Activated CD4-positive, alpha-beta T cell treated with anti-CD3 and anti-CD28 coated beads, Interleukin-2, amount 50 U/mL, for 48 hours (primary cell): ENCODE measurements around the gene LAMP1.
"Not testable (repeated sequence)": the region's sequence is repeated elsewhere in the genome, so short reads cannot be mapped to it uniquely, and the experiment has no call there.

ENCODE experiments used
- DNase-seq, 2 experiments: peaks; one replicate each; pipeline ENCODE4 v3.0.0-alpha.2; 2020

Gene LAMP1

GRCh38 chr13:113298043-113298945 is 1.3 kb downstream of the LAMP1 start:
- no peak for DNase-seq

GRCh38 chr13:113299951-113300350 is 2.9 kb downstream of the LAMP1 start:
- DNase-seq, result no peak

DNA sequence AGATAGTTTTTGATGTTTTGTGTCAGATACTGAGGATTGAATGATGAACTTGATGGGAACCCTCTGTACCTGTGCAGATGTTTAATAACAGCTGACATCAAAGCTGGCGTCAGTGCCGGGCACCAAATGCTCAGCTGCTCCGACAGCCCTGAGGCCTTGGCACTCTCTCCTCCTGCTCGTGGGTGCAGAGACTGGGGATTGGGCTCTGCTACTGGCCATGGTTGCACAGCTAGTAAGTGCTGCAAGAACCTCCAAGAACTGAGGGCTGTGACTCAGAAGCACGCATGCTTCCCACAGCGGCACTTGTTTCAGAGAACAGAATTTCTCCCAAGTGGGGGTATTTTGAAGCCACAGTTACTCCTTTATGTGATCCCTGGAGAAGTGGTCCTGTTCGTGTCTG is 5.9 kb downstream of the LAMP1 start:
- no peak for DNase-seq

GRCh38 chr13:113304121-113304520 is 7.1 kb downstream of the LAMP1 start:
- no peak for DNase-seq

DNA sequence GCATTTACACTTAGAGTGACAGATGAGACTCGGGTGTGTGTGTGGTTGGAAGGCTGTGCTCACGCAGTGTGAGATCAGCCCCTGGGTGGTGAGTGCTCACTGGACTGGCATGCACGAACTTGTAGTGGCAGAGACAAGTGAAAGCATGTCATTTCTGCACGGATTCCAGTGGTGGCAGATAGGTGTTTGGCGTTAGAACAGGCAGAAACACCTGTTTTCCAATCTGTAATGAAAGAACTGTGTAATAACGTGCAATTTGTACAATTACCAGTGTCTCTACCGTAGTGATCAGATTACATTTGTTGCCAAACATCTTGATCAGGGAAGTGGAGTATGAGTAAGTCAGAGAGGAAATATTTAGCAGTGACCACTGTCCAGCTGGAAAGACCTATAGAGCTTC is 8.2 kb downstream of the LAMP1 start:
- DNase-seq, result no peak

- DNase-seq, result no peak
These were observed 10.5 kb downstream of the LAMP1 start for GRCh38 chr13:113307491-113307890.

DNA sequence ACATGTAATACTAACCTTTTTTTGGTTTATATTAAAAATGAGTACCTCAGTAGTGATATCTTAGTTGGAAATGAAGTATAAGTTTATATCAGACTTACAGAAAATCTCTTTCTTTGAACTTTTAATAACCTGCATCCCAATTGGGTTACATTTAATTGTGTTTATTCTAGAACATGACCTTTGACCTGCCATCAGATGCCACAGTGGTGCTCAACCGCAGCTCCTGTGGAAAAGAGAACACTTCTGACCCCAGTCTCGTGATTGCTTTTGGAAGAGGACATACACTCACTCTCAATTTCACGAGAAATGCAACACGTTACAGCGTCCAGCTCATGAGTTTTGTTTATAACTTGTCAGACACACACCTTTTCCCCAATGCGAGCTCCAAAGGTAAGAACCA is 12.4 kb downstream of the LAMP1 start:
- DNase-seq, result no peak

DNA sequence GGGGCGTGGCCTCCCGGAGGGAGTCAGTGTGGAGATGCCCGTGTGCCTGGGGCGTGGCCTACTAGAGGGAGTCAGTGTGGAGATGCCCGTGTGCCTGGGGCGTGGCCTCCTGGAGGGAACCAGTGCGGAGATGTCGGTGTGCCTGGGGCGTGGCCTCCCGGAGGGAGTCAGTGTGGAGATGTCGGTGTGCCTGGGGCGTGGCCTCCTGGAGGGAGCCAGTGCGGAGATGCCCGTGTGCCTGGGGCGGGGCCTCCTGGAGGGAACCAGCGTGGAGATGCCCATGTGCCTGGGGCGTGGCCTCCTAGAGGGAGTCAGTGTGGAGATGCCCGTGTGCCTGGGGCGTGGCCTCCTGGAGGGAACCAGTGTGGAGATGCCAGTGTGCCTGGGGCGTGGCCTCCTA is 17.1 kb downstream of the LAMP1 start:
- DNase-seq, result not testable (repeated sequence)

DNA sequence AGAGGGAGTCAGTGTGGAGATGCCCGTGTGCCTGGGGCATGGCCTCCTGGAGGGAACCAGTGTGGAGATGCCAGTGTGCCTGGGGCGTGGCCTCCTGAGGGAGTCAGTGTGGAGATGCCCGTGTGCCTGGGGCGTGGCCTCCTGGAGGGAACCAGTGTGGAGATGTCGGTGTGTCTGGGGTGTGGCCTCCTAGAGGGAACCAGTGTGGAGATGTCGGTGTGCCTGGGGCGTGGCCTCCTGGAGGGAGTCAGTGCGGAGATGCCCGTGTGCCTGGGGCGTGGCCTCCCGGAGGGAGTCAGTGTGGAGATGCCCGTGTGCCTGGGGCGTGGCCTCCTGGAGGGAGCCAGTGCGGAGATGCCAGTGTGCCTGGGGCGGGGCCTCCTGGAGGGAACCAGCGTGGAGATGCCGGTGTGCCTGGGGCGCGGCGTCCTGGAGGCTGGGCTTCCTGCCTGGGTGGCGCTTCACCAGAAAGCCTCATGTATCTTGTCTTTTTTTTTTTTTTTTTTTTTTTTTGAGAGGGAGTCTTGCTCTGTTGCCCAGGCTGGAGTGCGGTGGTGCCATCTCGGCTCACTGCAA is 17.9 kb downstream of the LAMP1 start:
- DNase-seq, result not testable (repeated sequence)

DNA sequence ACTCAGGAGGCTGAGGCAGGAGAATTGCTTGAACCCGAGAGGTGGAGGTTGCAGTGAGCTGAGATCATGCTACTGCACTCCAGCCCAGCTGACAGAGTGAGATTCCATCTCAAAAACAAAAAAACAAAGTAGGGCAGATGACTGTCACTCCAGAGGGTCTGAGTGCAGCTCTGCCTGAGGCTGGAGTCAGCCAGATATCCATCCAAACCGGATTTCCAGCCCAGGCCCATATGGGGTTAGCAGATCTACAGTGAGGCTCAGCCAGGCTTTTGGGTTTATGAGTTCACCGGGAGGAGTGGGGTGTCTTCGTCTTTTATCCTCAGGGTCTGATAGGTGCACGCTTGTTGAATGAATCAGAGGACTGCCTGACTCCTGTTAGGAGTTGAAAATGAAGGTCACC is 19.0 kb downstream of the LAMP1 start:
- DNase-seq, result no peak

DNA sequence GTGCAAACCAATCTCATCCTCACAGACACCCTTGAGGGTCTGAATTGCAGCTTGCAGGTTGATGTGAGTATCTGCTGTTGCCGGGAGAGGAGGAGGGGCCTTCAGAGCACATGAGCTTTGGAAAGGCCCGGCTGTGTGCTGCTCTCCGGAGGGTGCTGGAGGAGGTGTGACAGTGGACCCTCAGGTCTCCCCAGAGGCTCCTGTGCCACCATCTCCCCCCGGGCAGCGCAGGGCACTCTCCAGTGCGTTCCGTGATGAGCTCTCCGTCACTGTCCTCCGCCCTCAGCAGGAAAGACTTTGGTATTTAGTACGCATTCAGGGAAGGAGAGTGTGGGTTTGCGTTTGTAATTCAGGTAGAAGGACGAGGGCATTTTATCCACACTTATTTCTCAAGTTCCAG is 20.0 kb downstream of the LAMP1 start:
- DNase-seq, result no peak

- DNase-seq, result no peak
These were observed 21.9 kb downstream of the LAMP1 start for GRCh38 chr13:113318956-113319355.

- no peak for DNase-seq
These were observed 22.3 kb downstream of the LAMP1 start for GRCh38 chr13:113319371-113319770.

DNA sequence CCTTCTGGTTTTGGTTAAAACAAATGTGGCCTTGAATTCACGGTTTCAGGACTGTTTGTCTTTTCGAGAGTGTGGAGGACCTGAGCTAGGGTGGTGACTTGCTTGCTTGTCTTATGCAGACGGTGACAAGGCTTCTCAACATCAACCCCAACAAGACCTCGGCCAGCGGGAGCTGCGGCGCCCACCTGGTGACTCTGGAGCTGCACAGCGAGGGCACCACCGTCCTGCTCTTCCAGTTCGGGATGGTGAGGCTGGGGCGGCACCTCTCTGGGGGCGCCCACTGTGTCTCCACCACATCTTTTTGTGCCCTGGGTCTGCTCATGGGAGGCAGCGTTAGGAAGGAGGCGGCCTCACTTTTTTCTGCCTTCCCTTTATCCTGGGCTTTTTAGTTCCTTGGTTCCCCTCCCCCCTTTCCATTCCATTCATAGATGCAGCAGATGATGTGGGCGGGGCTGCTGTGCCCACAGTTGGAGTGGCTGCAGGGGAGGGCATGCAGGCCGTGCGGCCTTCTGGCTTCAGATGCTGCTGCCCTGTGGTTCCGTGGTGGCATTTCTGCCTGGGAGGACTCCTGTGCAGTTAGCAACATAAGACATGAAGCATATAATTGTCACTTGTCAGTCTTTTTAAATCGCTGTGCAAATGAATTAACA is 23.3 kb downstream of the LAMP1 start:
- DNase-seq, result no peak

DNA sequence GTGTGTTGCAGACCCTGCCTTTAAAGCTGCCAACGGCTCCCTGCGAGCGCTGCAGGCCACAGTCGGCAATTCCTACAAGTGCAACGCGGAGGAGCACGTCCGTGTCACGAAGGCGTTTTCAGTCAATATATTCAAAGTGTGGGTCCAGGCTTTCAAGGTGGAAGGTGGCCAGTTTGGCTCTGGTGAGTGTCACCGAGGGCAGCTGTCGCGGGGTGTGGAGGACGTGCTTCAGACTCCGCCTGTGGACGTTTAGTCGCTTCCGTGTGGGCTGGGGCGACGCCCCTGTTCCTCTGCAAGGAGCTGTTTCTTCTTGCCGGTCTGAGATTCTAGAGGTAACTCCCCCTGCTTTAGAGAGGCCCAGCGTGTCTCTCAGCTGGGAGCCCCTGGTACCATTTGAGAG is 24.5 kb downstream of the LAMP1 start:
- DNase-seq, result no peak

- no peak for DNase-seq
These were observed 25.0 kb downstream of the LAMP1 start for GRCh38 chr13:113322043-113322461.

- no peak for DNase-seq
These were observed 26.0 kb downstream of the LAMP1 start for GRCh38 chr13:113322890-113323651.

DNA sequence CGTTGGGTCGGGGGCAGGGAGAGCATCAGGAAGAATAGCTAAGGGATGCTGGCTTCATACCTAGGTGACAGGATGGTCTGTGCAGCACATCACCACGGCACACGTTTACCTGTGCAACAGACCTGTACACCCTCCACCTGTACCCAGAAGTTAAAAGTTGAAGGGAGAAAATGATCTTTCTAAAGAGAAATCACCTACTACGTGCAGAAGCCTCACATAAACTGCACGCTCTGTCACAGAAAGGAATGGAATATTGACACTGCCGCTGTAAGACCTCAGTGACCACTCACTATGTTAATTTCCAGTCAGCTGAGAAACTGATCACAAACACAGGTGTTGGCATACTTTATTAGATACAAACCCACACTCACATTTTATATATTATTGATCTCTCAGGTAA is 26.8 kb downstream of the LAMP1 start:
- DNase-seq, result no peak

GRCh38 chr13:113324398-113324797 is 27.4 kb downstream of the LAMP1 start:
- no peak for DNase-seq

DNA sequence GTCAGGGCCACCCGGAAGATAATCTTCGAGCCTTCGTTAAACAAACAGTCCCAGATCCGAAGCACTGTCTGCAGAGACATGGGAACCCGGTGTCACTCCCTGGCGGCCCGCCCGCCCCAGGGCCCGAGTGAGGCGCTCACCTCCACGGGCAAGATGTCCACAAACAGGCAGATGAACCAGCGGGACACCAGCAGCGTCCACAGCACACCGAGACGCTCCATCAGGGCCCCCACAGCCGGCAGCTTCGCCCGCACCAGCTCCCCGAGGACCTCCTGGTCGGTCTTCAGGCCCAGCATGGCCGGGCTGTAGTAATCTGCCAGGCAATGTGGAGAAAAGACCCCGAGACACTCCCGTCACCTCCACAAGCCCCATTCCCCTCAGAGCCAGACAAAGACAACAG is 28.7 kb downstream of the LAMP1 start:
- DNase-seq, result no peak

DNA sequence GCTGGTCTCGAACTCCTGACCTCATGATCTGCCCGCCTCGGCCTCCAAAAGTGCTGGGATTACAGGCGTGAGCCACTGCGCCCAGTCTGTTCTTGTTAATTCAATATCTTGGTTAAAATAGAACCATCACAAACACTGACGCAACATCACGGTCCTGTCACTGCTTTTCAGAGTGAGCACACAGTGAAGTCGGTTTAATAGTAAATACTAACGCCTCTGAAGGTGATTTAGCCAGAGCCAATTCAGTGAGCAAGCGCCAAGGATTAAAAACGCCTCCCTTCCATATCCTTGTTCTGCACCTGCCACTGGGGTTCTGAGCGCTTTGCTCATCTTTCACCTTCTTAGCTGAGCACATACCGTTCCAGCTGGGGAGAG is 30.3 kb downstream of the LAMP1 start:
- no peak for DNase-seq

DNA sequence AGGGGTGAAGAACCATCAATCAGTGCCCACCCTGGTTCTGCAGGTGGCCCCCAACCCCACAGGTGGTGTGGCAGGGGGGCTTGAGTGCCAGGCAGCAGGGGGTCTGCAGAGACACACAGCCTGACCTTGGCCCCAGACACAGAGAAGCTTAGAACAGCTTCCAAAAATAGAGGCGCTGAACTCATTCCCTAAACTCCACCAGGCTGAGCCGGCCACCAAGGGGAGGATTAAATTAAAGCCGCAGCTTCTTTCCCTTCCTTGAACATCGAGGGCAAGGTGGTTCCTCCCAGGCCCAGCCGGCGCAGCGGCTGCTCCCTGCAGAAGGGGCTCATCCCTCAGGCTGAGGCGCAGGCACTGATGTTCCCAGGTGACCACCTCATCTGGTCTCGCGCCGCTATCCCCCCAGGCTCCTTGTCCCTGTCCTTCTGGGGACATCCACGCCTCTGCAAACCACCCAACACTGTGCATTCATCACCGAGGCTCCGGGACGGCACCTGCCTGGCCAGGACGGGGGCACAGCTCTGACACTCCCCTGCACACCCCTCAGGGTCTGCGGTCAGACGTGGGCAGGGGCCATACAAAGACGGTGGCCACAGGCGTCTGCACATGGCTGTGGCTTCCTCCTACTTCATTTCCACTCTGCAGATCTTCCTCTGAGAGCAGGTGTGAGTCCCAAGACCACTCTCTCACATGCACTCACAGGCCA is 30.9 kb downstream of the LAMP1 start:
- no peak for DNase-seq

DNA sequence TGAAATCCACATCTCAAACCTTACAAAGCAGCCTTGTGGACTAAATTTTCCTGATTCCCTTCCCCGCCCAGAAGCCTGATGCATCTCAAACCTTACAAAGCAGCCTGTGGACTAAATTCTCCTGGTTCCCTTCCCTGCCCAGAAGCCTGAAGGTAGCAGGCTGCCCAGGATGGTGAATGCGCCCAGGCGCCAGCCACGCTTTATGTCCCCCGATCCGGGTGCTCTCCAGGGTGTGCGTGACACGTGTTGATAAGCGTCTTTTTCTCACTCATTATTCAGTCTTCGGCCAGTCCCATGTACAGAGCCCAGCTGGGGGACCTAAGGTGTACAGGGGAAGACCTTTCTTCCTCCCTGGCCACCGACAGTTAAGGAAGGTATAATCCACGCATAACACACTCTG is 31.8 kb downstream of the LAMP1 start:
- DNase-seq, result no peak
